Thyroid gland (tissue), 4 donors: ENCODE results near the gene PTPRR. TPM values are rescaled to one million over a fixed set of nuclear protein-coding genes. Genes with fewer than 3 reads are reported as not detected.

Experiments
- DNase-seq, 2 donors: peaks; one replicate each; pipeline ENCODE4 v3.0.0-alpha.2; 2019
- H3K27ac ChIP-seq, 3 donors: fragments of 200-600 bp; sonication (generic); 1 replicate in 2 of 3; 2 replicates in 1 of 3; pipeline ENCODE4 v1.5.1; 2016 to 2019; ENCODE audit warnings: mild to moderate bottlenecking in 1 of 3, moderate library complexity in 1 of 3
- H3K27me3 ChIP-seq: fragments of 200-600 bp; sonication (generic); one replicate; pipeline ENCODE4 v1.5.1; 2019
- H3K36me3 ChIP-seq, 2 donors: fragments of 200-600 bp; sonication (generic); one replicate each; pipeline ENCODE4 v1.5.1; 2016 to 2019
- H3K4me1 ChIP-seq, 2 donors: fragments of 200-600 bp; sonication (generic); one replicate each; pipeline ENCODE4 v1.5.1; 2017 to 2019
- H3K4me3 ChIP-seq, 3 donors: fragments of 200-600 bp; sonication (generic); replicated peaks in 1 of 3; 1 replicate in 2 of 3; 2 replicates in 1 of 3; pipeline ENCODE4 v1.5.1; 2016; ENCODE audit warnings: mild to moderate bottlenecking in 1 of 3
- H3K9me3 ChIP-seq: fragments of 200-600 bp; sonication (generic); one replicate; pipeline ENCODE4 v1.5.1; 2017
- POLR2A ChIP-seq, 2 donors: fragments of 450-650 bp; IDR thresholded peaks; one replicate each; pipeline ENCODE4 v1.6.1; 2017; ENCODE audit warnings: antibody characterized with exemption in 2 of 2, mild to moderate bottlenecking in 2 of 2, moderate library complexity in 1 of 2
- WGBS, 2 donors: methylation state at CpG; one replicate each; pipeline ENCODE4 v1.1.5; 2017; 5-methylcytosine and 5-hydroxymethylcytosine counted together
- intact Hi-C: fragments of 100-400 bp; cut with DNase I; formaldehyde crosslinking; loops from one replicate; pipeline ENCODE4 v1.15.1; 2023
- total RNA-seq, 4 donors: library from RNA; depleted of rRNA; stranded (reverse); fragments of >200 nt; gene quantifications; one replicate each; pipeline ENCODE4 v1.2.3, GENCODE V29; 2016
- TF ChIP-seq, protein P1 (sequence below), 6 experiments: fragments of 200-600 bp in 3 of 6; fragments of 450-650 bp in 3 of 6; sonication (generic) in 3 of 6; IDR thresholded peaks; one replicate each; pipeline ENCODE4 v1.5.1; 2016 to 2019; ENCODE audit warnings: antibody characterized with exemption in 6 of 6, mild to moderate bottlenecking in 2 of 6, inconsistent platforms in 1 of 6, moderate library complexity in 1 of 6

PTPRR gene
- total RNA-seq, 4 donors from 2014 or later: 0.39 to 0.94 (median 0.67) TPM; not detected in 1

DNA sequence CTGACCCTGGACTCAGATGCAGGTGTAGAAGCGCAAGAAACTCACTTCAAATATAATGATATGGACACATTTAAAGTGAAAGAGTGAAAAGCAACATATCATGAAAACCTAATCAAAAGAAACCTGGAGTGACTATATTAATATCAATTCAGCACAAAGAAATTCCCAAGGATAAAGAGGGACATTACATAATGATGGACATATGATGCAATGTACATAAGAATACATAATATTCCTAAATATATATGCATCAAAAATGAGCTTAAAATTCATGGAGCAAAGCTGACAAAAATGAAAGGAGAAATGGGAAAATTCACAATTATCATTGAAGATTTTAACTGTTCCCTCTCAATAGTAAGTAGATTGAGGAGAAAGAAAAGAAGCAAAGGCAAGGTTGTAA lies 24.6 kb downstream of the PTPRR start:
- no peak for DNase-seq
- Histone ChIP-seq H3K9me3 (no peaks in the 10 kb centered on the region), H3K27me3 (no peaks in the 10 kb centered on the region), H3K4me1 (no peaks in the 10 kb centered on the region), H3K27ac (no peak overlapping the region), H3K4me3 (no peak overlapping the region), H3K36me3 (no peaks in the 10 kb centered on the region)
- TF ChIP-seq POLR2A (IDR thresholded peaks at IDR 0.05): no peak
- TF ChIP-seq, protein P1, sequence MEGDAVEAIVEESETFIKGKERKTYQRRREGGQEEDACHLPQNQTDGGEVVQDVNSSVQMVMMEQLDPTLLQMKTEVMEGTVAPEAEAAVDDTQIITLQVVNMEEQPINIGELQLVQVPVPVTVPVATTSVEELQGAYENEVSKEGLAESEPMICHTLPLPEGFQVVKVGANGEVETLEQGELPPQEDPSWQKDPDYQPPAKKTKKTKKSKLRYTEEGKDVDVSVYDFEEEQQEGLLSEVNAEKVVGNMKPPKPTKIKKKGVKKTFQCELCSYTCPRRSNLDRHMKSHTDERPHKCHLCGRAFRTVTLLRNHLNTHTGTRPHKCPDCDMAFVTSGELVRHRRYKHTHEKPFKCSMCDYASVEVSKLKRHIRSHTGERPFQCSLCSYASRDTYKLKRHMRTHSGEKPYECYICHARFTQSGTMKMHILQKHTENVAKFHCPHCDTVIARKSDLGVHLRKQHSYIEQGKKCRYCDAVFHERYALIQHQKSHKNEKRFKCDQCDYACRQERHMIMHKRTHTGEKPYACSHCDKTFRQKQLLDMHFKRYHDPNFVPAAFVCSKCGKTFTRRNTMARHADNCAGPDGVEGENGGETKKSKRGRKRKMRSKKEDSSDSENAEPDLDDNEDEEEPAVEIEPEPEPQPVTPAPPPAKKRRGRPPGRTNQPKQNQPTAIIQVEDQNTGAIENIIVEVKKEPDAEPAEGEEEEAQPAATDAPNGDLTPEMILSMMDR (IDR thresholded peaks at IDR 0.05): no peak
- intact Hi-C loops: no loop called here
- WGBS, 2 donors: 94 to 96% methylated on average over 1 of the region's 1 CpG

DNA sequence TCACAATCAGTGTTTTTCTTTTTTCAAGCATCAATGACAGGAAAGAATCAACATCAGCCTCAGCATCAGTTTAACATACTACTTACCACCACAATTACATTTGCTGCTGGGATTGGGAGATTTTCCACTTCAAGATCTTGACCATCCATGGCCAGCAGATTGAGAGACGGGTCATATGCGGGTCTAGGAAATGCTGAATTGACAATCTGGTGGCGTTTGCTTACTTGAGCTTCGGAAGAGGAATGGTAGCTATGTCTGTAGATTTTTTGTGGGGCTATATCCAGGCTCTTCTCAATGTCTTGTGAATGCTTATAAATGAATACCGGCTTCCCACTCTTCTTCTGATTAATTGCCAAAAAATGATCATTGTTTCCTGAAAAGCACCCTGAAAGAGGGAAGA lies 27.9 kb downstream of the PTPRR start:
- Histone ChIP-seq H3K36me3 (no peaks in the 10 kb centered on the region), H3K27me3 (no peaks in the 10 kb centered on the region), H3K4me3 (no peak overlapping the region), H3K9me3 (no peaks in the 10 kb centered on the region), H3K4me1 (no peaks in the 10 kb centered on the region), H3K27ac (no peak overlapping the region)
- no peak for TF ChIP-seq POLR2A (IDR thresholded peaks at IDR 0.05)
- TF ChIP-seq, protein P1 (IDR thresholded peaks at IDR 0.05): no peak
- WGBS, 2 donors: 87% methylated on average over 5 of the region's 5 CpGs
- intact Hi-C loops: no loop called here
- DNase-seq: no peak

DNA sequence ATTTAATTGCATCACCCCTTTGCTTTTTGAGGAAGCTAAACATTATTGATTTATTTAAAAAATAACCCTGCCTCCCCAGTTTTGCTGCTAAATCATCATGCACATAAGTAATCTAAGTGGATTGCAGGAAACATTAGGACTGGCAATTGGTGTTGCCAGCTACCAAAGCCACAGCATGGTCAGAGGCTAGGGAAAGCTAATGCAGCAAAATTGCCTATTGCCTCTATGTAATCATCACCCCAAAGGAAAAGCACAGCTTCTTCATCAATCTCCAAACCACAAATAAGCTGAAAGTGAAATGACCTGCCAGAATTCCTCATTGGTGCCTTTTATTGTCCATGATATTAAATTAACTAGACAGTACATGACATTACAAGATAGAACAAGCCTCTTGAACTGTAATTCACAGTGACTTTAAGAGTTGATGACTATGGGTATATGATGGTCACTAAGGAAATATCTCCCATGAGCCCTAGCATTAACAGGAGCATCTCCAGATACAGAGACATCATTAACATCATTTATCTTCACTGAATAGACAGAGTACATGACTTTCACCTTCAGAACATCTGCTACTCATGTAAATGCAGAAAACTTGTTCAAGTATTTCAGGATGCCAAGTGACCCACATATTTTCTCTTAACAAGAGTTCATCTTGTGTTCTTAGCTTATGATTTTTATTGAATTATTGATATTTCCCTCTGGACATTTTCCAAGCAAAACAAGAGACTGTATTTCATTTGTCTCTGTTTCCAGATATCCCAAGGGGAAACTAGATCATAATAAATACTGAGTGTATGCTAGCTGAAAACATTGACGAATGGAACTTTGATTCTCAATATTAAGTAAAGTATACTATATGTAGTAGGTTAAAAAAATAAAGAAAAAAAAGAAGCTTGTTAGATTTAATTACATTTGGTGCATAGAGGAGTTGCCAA lies 29.4 kb downstream of the PTPRR start:
- intact Hi-C loops: no loop called here
- Histone ChIP-seq H3K4me3 (no peak overlapping the region), H3K36me3 (no peaks in the 10 kb centered on the region), H3K4me1 (no peaks in the 10 kb centered on the region), H3K27ac (no peak overlapping the region), H3K9me3 (no peaks in the 10 kb centered on the region), H3K27me3 (no peaks in the 10 kb centered on the region)
- DNase-seq: no peak
- TF ChIP-seq POLR2A (IDR thresholded peaks at IDR 0.05): no peak
- WGBS, 2 donors: 72% methylated on average over 1 of the region's 1 CpG

DNA sequence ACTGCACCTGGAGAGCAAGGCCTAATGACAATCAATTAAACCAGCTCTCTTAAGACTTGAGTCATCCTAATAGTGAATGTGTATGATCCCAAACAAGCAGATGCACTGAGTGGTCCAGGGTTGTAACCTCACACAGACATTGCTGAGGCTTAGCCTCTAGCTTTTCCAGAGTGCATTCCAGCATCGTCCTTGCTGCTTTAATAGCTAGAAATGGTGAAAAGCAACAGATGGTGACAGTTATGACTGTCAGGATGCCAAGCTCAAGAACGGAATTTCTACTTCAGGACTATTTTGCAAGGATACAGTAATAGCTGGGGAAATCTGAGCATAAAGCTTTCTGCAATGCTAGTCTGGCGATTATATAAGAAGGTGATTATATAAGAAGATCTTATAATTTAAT lies 34.6 kb downstream of the PTPRR start:
- no peak overlapping the region for H3K4me3 ChIP-seq
- H3K27me3 ChIP-seq: no peaks in the 10 kb centered on the region
- no peak for DNase-seq
- H3K36me3 ChIP-seq: no peaks in the 10 kb centered on the region
- 71 to 75% methylated on average over 3 of the region's 3 CpGs for WGBS, 2 donors
- intact Hi-C loops: no loop called here
- no peak overlapping the region for H3K27ac ChIP-seq
- H3K4me1 ChIP-seq: no peaks in the 10 kb centered on the region
- no peaks in the 10 kb centered on the region for H3K9me3 ChIP-seq
- TF ChIP-seq, protein P1 (IDR thresholded peaks at IDR 0.05): no peak
- TF ChIP-seq POLR2A (IDR thresholded peaks at IDR 0.05): no peak

DNA sequence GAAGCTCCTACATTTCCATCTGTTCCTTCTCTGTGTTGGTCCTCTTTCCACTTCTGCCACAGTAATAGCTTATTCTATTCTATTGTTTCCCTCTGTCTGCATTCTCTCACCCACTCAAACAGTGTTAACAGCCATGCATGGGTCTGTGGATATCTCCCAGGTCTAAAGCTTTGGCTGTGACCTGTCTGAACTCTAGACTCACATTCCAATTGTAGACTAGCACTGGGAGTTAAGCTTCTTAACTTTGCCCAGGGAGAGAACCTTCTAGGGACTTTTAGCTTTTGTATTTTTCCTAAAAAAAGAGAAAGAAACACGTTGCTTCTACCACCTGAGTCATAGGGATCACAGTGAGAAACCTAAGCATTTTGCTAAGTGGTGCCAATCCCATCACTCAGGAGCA lies 36.7 kb downstream of the PTPRR start:
- H3K27me3 ChIP-seq: no peaks in the 10 kb centered on the region
- WGBS, 2 donors: 18 to 30% methylated on average over 1 of the region's 1 CpG
- H3K27ac ChIP-seq: no peak overlapping the region
- DNase-seq: no peak
- intact Hi-C loops: no loop called here
- H3K4me1 ChIP-seq: no peaks in the 10 kb centered on the region
- no peak for TF ChIP-seq POLR2A (IDR thresholded peaks at IDR 0.05)
- TF ChIP-seq, protein P1 (IDR thresholded peaks at IDR 0.05): no peak
- no peaks in the 10 kb centered on the region for H3K9me3 ChIP-seq
- H3K36me3 ChIP-seq: no peaks in the 10 kb centered on the region
- H3K4me3 ChIP-seq: no peak overlapping the region
